Body of pancreas (tissue), 4 donors: Measurements from ENCODE around the gene AUTS2. TPM values are rescaled to one million over a fixed set of nuclear protein-coding genes. Genes with fewer than 3 reads are reported as not detected.

ENCODE experiments used
- ATAC-seq: fragments of 150-250 bp; one replicate; pipeline ENCODE4 v1.9.1; 2016
- DNase-seq, 4 donors: peaks; one replicate each; pipeline ENCODE4 v3.0.0-alpha.2; 2019
- H3K27ac ChIP-seq, 4 donors: fragments of 200-600 bp; sonication (generic); 1 replicate in 3 of 4; 2 replicates in 1 of 4; pipeline versions ENCODE4 v1.5.1 to v1.6.1; 2016 to 2019; ENCODE audit warnings: mild to moderate bottlenecking in 1 of 4, mixed read lengths in 1 of 4, moderate library complexity in 1 of 4
- H3K27me3 ChIP-seq, 2 donors: fragments of 200-600 bp; sonication (generic); one replicate each; pipeline ENCODE4 v1.6.0; 2016; ENCODE audit warnings: mild to moderate bottlenecking in 1 of 2
- H3K36me3 ChIP-seq, 2 donors: fragments of 200-600 bp; sonication (generic); replicated peaks in 1 of 2; 2 replicates each; pipeline ENCODE4 v1.5.1; 2016; ENCODE audit warnings: low read depth in 2 of 2; ENCODE audit not compliant: insufficient read depth in 1 of 2
- H3K4me1 ChIP-seq: fragments of 200-600 bp; sonication (generic); one replicate; pipeline ENCODE4 v1.6.0; 2016
- H3K4me3 ChIP-seq, 2 donors: fragments of 200-600 bp; sonication (generic); 1 replicate in 1 of 2; 2 replicates in 1 of 2; pipeline ENCODE4 v1.5.1; 2016 to 2019
- H3K9me3 ChIP-seq, 3 donors: fragments of 200-600 bp; sonication (generic); 1 replicate in 2 of 3; 2 replicates in 1 of 3; pipeline ENCODE4 v1.5.1; 2016
- CTCF ChIP-seq, 7 experiments: fragments of 450-650 bp in 4 of 7; fragments of 200-600 bp in 3 of 7; sonication (generic) in 3 of 7; IDR thresholded peaks; one replicate each; pipeline ENCODE4 v1.5.1; 2016 to 2019; ENCODE audit warnings: antibody characterized with exemption in 7 of 7
- POLR2A ChIP-seq, 3 donors: fragments of 450-650 bp; IDR thresholded peaks; one replicate each; pipeline ENCODE4 v1.6.1; 2016; ENCODE audit warnings: antibody characterized with exemption in 3 of 3, mild to moderate bottlenecking in 2 of 3
- WGBS, 2 donors: methylation state at CpG; one replicate each; pipeline ENCODE4 v1.1.5; 2017; 5-methylcytosine and 5-hydroxymethylcytosine counted together
- intact Hi-C: fragments of 100-400 bp; cut with DNase I; formaldehyde crosslinking; loops from one replicate; pipeline ENCODE4 v1.15.1; 2023
- total RNA-seq, 2 donors: library from RNA; depleted of rRNA; stranded (reverse); fragments of >200 nt; gene quantifications; one replicate each; pipeline ENCODE4 v1.1.0, GENCODE V29; 2016

The AUTS2 gene
- total RNA-seq, 2 donors from 2014 or later = 11.7 to 18.5 TPM

- peaks cover 0 to 2% of the 10 kb centered on the region in 2 donors for H3K36me3 ChIP-seq
- no peak for DNase-seq
- intact Hi-C loops = no loop called here
- H3K4me1 ChIP-seq = no peaks in the 10 kb centered on the region
- no peaks in the 10 kb centered on the region for H3K27me3 ChIP-seq
- H3K9me3 ChIP-seq = no peaks in the 10 kb centered on the region
- no peak overlapping the region for H3K27ac ChIP-seq
- WGBS, 2 donors = 60 to 69% methylated on average over 4 of the region's 4 CpGs
- no peak for ATAC-seq
- no peak overlapping the region for H3K4me3 ChIP-seq
- TF ChIP-seq POLR2A (IDR thresholded peaks at IDR 0.05) (no peak), CTCF (IDR thresholded peaks at IDR 0.05) (no peak)
These were observed 1177.4 kb downstream of the AUTS2 start for GRCh38 chr7:70775570-70776156.

- peaks cover 0 to 2% of the 10 kb centered on the region in 2 donors for H3K36me3 ChIP-seq
- 79% methylated on average over 7 of the region's 7 CpGs for WGBS, 2 donors
- intact Hi-C loops = no loop called here
These were observed 1178.4 kb downstream of the AUTS2 start for GRCh38 chr7:70776627-70777101.

GRCh38 chr7:70777251-70777650 is 1179.0 kb downstream of the AUTS2 start:
- Histone ChIP-seq H3K36me3 (peaks cover 0 to 2% of the 10 kb centered on the region in 2 donors), H3K9me3 (no peaks in the 10 kb centered on the region), H3K4me3 (no peak overlapping the region), H3K27ac (no peak overlapping the region), H3K27me3 (no peaks in the 10 kb centered on the region), H3K4me1 (no peaks in the 10 kb centered on the region)
- no peak for TF ChIP-seq POLR2A (IDR thresholded peaks at IDR 0.05)
- no peak for TF ChIP-seq CTCF (IDR thresholded peaks at IDR 0.05)
- no peak for ATAC-seq
- no peak for DNase-seq
- intact Hi-C loops = no loop called here

More at GRCh38 chr7:70776627-70777101, 1178.4 kb downstream of the AUTS2 start:
- DNase-seq = no peak
- TF ChIP-seq POLR2A (IDR thresholded peaks at IDR 0.05) = no peak
- no peak for TF ChIP-seq CTCF (IDR thresholded peaks at IDR 0.05)
- Histone ChIP-seq H3K27me3 (no peaks in the 10 kb centered on the region), H3K9me3 (no peaks in the 10 kb centered on the region), H3K4me1 (no peaks in the 10 kb centered on the region), H3K4me3 (no peak overlapping the region), H3K27ac (no peak overlapping the region)
- no peak for ATAC-seq

GRCh38 chr7:70778585-70778984 is 1180.3 kb downstream of the AUTS2 start:
- WGBS, 2 donors = 90 to 92% methylated on average over 3 of the region's 3 CpGs

More at GRCh38 chr7:70778585-70778984, 1180.3 kb downstream of the AUTS2 start:
- H3K4me1 ChIP-seq = no peaks in the 10 kb centered on the region
- H3K4me3 ChIP-seq = no peak overlapping the region
- H3K27ac ChIP-seq = no peak overlapping the region
- ATAC-seq = no peak
- intact Hi-C loops = no loop called here
- TF ChIP-seq POLR2A (IDR thresholded peaks at IDR 0.05) (no peak), CTCF (IDR thresholded peaks at IDR 0.05) (no peak)
- no peaks in the 10 kb centered on the region for H3K36me3 ChIP-seq
- H3K27me3 ChIP-seq = no peaks in the 10 kb centered on the region
- no peaks in the 10 kb centered on the region for H3K9me3 ChIP-seq
- no peak for DNase-seq
